HG03439 (cell line): ENCODE measurements around the gene ZNF333.
A peak's percentile ranks its signal among the peaks of the same experiment; 100 is the strongest.

Experiments
- ATAC-seq: cut with Tn5 transposase; IDR thresholded peaks from one replicate; pipeline ENCODE4 v1.9.1; 2021; ENCODE audit warnings: mild to moderate bottlenecking, moderate library complexity; ENCODE audit not compliant: unreplicated experiment

ZNF333 gene

DNA sequence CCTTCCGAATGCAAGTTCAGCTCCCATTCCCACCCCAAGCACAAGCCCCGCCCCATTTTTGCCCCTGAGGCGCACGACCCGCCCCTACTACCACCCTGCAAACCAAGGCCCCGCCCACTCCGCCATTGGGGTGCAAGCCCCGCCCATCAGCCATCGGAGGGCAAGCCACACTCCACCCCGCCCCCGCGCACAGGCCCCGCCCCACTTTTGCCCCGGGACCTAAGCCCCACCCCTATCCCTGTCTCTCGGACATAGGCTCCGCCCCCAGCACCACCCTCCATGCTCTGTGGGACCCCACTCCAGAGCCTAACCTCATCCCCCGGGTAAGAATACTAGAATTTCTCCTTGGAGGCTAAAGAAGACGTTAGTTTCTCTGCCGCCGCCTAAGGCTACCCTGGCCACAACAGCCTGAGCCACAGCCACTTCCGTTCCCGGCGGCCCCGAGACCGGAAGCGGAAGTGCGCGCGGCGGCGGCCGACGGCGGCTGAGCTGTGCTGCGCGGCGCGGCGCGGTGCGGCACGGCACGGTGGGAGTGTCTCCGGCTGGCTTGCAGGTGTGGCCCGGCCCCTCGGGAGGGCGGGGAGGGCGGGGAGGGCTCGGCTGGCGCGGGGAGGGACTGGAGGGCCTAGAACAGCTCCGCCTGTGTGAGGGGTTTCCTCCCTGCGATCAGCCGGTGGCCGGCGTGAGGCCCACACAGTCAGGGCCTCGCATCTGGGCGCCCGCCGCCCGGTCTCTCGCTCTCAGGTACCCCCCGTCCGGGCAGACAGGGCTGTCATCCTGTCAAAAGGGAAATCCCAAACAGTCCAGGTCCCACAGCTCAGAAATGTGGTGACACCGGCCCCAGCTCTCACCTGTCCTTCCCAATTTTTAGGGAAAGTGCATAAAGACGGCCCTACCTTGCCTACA is at the start of gene ZNF333:
ZNF333 (plus strand) TSS at position 451 of the 906 bp plus-strand sequence. CDS start 3,444 bp downstream, outside the sequence.
- ATAC-seq: peak; percentile 92

DNA sequence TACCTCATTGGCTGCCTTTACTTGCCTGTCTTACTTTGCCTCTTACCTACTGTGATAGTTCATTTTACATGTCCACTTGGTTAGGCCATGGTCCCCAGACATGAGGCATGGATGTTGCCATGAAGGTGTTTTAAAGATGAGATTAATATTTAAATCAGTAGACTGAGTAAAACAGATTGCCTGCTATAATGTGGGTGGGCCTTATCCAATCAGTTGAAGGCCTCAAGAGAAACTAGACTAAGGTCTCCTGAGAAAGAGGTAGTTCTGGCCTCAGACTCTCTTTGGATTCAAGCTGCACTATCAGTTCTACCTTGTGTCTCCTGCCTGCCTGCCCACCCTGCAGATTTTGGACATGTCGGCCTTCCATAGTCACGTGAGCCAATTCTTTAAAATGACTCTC is 41.3 kb upstream of the ZNF333 start:
- ATAC-seq: no peak

DNA sequence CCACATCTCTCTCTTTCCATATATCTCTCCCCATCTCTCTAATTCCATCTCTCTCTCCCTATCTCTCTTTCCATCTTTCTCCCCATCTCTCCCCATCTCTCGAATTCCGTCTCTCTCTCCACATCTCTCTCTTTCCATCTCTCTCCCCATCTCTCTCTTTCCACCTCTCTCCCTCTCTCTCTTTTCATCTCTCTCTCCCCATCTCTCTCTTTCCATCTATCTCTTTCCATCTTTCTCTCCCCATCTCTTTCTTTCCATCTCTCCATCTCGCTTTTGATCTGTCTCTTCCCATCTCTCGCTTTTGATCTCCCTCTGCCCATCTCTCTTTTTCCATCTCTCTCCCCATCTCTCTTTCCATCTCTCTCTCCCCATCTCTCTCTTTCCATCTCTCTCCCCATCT is 40.8 kb upstream of the ZNF333 start:
- no peak for ATAC-seq

DNA sequence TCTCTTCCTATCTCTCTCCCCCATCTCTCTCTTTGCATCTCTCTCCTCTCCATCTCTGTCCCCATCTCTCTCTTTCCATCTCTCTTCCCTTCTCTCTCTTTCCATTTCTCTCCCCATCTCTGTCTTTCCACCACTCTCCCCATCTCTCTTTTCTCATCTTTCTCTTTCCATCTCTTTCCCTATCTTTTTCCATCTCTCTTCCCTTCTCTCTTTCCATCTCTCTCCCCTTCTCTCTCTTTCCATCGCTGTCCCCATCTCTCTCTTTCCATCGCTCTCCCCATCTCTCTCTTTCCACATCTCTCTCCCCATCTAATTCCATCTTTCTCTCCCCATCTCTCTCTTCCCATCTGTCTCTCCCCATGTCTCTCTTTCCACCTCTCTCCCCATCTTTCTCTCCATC is 39.7 kb upstream of the ZNF333 start:
- no peak for ATAC-seq

DNA sequence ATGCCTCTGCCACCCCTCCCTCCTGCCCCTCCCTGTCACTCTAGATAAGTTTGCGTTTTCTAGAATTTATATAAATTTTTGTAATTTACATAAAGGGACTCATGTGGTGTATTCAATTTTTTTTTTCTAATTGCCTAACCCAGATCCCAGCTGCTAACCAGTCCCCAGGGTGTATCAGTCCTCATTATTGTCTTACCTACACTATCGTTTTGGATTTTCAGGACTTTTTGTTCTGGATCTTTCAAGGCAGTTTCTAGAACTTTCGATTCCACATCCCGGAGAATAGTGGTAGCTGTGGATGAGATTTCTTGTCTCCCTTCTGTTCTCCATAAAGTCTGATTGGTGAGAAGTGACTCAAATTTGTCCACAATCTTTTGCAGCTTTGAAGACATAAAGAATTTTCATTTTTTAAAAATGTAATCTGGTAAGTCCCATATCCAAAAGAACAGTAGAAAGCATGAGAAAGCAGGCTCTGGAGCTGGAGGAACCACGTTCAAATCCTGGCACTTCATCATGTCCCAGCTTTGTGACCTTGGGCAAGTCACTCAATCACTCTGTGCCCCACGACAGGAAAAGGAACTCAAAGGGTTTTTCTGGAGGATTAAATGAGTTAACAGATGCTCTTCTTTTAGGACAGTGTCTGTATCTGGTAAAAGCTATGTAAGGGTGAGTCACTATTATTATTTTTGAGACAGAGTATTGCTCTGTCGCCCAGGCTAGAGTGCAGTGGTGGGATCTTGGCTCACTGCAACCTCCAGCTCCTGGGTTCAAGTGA is 34.9 kb upstream of the ZNF333 start:
- ATAC-seq: no peak

DNA sequence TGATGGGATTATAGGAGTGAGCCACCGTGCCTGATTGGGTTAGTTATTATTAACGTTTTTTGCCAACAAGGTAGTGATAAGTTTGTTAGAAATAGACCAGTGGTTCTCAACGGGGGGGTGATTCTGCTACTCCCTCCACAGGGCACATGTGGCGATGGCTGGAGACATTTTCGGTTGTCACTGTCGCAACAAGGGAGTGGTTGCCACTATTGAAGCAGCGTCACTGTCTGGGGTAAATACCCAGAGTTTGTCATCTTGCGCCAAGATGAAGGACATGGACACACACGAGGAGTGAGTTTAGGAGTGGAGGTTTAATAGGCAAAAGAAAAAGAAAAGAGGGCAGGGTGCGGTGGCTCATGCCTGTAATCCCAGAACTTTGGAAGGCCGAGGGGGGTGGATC is 34.1 kb upstream of the ZNF333 start:
- no peak for ATAC-seq

DNA sequence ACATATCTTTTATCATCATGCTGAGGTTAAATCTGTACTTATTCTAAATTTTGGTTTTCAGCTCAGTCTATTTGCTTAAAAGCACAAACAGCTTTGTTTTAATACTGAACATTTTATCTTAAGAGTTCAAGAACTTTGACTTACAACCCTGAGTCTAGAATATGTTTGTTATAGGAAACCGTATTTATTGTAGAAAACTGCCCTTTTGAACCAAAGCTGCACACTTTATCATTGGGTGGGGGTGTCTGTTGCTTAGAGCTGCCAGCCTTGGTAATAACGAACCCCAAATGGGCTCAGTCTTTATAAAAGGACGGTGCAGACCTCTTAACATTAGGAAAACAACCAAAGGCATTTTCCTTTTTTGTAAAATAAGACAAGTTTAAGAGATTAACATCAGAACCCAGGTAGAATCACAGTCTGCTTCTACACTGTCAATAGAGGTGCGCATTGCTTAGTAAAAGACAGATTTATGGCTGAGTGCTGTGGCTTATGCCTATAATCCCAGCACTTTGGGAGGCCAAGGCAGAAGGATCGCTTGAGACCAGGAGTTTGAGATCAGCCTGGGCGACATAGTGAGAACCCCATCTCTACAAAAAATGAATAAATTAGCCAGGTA is 29.9 kb upstream of the ZNF333 start:
- ATAC-seq: no peak

DNA sequence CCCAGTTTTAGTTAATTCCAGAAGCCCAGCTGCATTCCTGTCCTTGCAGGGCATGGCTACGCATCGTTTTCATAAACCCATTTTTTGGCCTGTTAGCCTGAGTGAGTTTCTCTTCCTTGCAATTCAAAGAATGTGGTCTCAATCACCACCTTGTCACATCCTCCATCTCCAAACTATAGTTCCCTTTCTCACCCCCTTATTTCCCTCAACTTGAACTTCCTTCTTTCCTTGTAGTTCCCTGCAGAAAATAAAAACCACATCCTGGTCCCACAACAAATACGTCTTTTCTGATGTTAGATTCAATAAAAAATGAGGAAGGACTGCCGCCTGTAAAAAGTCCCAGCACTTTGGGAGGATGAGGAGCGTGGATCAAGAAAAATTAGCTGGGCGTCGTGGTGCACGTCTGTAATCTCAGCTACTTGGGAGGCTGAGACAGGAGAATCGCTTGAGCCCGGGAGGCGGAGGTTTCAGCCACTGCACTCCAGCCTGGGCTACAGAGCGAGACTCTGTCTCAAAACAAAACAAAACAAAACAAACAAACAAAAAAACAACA is 28.4 kb upstream of the ZNF333 start:
- no peak for ATAC-seq

DNA sequence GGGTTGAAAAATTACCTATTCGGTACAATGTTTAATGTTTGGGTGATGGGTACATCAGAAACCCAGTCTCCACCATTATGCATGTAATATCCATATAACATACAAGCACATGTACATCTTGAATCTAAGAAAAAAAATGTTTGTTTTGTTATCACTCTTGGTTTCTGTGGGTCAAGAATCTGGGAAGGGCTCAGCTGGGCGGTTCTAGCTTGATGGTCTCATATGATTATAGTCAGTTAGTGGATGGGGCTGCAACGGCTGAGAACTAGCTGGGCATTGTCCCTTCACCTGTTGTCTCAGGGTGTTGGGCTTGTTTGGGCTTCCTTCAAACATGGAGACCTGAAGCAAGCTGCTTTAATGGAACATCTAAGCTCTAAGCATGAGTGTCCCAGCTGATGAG is 19.9 kb upstream of the ZNF333 start:
- ATAC-seq: no peak

DNA sequence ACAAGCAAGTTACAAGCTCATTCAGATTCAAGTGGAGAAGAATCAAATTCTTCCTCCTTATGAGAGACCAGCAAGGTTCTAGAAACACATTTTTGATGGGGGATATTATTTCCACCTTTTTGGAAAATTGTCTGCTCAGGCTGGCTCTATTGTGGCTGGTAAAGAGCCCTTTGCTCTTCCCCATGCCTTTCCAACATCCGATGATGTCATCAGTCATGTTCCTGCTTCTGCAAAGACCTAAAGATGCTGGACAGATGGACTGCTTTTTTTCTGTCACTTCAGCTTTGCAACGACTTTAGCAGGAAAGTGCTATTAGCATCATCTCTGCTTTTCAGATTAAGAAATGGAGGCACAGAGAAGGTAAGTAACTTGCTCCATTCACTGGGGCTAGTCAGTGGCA is 19.4 kb upstream of the ZNF333 start:
- ATAC-seq: no peak

DNA sequence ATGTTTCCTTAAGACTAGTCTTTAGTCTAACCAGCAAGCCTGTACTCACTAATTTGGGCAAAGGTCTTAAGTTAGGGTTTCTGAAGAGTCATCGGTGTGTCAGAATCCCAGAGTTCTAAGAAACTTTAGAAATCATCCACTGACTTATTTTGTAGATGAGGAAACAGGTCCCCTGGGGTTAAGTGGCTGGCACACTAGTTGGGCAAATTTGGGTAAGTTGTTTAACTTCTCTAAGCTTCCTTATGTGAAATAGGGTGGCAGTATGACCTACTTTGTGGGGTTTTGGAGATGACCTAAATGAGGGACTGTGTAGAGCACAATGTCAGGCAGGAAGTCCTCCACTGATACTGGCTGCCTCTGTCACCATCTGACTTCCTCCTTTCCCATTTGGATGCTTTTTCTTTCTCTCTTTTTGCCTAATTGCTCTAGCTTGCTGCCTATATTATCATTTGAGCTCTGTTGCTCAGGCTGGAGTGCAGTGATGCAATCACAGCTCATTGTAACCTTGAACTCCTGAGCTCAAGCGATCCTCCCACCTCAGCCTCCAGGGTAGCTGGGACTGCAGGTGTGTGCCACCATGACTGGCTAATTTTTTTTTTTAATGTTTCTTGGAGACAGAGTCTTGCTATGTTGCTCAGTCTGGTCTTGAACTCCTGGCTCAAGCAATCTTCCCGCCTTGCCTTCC is 17.5 kb upstream of the ZNF333 start:
- ATAC-seq: no peak

DNA sequence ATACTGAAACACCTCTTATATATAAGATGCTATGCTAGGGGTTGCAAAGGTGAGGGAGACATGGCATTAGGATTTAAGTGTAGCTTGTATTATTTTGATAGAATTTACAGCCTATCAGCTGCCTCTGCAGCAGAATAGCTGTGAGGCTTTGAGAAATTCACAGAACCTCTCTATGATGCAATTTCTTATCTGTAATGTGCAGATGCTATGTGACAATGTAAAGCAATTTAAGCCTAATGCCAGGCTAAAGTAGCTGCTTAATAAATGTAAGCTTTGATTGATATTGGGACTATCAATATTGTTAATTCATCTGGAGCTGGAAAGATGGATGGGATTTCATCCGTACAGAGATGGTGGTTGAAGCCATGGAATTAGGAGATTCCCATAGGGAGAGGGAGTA is 16.8 kb upstream of the ZNF333 start:
- ATAC-seq: no peak

DNA sequence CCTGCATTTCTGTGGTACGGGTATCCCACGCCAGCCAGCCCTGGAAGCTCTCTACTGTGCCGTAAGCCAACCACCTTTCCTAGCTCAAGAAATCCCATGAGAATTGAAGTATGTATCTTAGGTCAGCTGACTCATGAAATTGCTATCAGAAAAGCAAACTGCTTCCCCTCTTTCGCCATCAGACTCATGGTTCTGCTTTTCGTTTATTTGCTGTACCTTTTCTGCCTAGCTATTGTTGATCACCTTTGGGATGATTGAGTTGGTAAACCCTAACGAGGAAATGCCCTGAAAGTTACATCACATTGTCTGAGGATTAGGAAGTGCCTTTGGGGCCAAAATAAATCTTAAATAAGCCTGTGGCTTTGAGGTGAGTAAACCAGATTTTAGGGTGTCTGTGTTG is 15.1 kb upstream of the ZNF333 start, which contains the start of gene ADGRE3:
ADGRE3 (minus strand) TSS at position 81 of the 400 bp plus-strand sequence; CDS start at position 7, 74 bp downstream.
- no peak for ATAC-seq

DNA sequence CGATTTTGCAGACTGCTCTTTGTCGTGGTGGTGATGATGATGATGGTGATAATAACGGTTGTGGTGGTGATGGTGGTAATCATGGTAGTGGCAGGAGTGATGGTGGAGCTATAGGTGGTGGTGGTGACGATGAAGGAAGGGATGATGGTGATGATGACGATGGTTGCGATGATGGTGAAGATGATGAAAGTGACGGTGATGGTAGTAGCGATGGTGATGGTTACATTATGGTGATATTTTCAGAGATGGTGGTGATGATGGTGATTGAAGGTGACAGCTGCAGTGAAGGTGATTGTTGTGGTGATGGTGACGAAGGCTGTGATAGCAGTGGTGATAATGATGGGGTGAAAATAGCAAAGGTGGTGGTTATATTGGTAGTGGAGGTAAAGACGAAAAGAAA is 13.1 kb upstream of the ZNF333 start:
- ATAC-seq: no peak

DNA sequence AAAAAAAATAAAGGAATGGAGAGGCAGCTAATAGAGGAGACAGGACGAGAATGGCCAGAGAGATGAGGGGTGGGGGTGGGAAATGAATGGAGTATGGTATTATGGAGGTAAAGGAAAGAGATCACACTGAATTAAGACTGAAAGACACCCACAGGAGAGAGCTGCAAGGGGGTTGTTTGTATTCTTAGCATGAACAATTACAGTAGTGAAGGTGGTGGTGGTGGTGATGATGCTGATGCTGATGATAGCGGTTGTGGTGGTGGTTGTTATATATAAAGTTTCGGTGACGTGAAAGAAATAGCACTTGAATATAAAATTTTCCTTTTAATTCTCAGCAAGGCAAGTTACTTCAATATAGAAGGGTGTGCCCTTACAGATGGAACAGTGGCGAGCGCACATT is 12.4 kb upstream of the ZNF333 start:
- ATAC-seq: no peak

DNA sequence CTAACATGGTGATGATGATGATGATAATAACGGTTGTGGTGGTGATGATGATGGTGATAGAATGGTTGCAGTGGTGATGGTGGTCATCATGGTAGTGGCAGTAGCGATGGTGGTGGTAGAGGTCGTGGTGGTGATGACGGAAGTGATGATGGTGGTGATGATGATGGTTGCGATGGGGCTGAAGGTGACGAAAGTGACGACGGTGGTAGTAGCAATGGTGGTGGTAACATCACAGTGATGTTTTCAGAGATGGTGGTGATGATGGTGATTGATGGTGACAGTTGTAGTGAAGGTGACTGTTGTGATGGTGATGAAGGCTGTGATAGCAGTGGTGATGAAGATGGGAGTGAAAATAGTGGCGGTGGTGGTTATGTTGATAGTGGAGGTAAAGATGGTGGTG is 11.6 kb upstream of the ZNF333 start:
- no peak for ATAC-seq

DNA sequence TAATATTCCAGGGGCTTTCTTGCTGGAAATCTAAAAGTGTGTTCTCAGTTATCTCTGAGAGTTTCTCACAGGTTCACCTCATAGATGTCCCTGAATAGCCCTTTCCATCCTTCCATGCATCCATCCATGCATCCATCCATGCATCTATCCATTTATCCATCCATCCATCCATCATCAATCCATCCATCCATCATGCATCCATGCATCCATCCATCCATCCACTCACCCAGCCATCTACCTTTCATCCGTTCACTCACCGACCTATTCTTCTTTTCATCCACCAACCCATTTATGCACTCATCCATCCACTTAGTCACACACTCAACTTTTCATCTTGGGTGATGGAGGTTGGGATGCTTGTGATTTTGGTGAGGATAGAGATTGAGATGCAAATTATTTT is 7.8 kb upstream of the ZNF333 start:
- ATAC-seq: no peak

DNA sequence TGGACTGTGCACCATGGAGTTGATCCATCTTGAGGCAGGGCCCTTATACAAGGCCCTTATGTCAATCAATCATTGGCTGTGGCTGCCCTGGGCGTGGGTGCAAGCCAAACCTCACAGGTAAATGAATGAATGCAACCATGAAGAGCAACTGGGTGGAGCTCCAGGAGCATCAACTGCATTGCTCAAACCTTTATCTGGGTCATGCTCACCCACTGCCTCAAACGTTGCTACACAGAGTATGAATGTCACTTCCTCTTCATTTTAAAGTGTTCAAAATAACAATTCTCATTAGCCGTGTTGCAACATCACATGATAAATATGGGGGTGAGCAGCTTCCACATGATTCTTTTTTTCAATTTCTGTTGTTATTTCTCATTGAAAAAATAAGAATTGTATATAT is 6.4 kb upstream of the ZNF333 start:
- no peak for ATAC-seq

DNA sequence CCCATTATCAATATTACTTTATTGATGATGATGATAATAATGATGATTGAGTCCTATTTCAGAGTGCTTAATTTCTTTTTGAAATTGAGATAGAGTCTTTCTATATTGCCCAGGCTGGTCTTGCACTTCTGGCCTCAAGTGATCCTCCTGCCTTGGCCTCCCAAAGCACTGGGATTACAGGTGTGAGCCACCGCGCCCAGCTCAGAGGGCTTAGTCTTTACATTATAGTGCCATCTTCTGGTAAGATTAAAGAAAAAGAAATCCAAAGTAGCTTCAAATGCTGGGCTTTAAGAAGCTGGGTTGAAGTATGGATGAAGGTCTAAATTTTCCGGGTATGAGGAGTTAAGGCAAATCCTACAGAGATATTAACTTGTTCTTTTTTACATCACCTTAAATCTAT is 3.4 kb upstream of the ZNF333 start:
- no peak for ATAC-seq

DNA sequence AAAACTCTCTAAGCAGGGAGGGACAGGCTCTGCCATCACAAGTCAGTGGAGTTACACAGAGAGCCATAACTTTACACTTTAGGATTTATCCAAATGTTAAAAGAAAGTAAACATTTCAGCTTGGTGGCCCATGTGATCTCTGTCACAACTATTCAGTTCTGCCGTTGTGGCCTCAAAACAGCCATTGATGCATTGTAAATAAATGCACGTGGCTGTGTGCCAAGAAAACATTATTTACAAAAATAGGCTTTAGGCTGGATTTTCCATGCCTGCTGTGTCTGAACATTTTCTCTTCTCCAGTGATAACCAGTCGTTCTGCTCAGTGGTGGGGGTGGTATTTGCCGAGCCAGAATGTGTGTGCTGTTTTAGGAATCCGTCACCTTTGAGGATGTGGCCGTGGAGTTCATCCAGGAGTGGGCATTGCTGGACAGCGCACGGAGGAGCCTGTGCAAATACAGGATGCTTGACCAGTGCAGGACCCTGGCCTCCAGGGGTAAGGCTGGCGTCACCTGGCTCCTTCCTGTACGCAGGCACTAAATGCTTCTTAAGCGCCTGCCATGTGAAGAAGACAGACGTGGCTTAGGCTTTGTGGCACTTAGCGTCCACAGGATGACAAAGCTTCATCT is 4.9 kb downstream of the ZNF333 start:
- ATAC-seq: no peak
